BE2C (cell line): ENCODE measurements around the gene ADAM10.

Experiments used
- DNase-seq: peaks from one replicate; pipeline ENCODE4 v3.0.0-alpha.2; 2020
- H3K27me3 ChIP-seq: fragments of 250-450 bp; sonication (Bioruptor Pico); 2 replicates; pipeline ENCODE4 v1.5.1; 2020; ENCODE audit warnings: mild to moderate bottlenecking
- H3K36me3 ChIP-seq: fragments of 250-450 bp; sonication (Bioruptor Pico); 2 replicates; pipeline ENCODE4 v1.5.1; 2020; ENCODE audit warnings: mild to moderate bottlenecking
- H3K4me1 ChIP-seq: fragments of 250-450 bp; sonication (Bioruptor Pico); 2 replicates; pipeline ENCODE4 v1.5.1; 2020
- H3K4me3 ChIP-seq: 2 replicates; pipeline ENCODE4 v1.5.1; 2011; ENCODE audit warnings: low read depth, low read length
- H3K9me3 ChIP-seq: fragments of 250-450 bp; sonication (Bioruptor Pico); 2 replicates; pipeline ENCODE4 v1.5.1; 2020
- TF ChIP-seq, protein P1 (sequence below): IDR thresholded peaks from 2 replicates; pipeline ENCODE4 v1.5.1; 2012; ENCODE audit warnings: mild to moderate bottlenecking, low read depth, low read length

Gene ADAM10

DNA sequence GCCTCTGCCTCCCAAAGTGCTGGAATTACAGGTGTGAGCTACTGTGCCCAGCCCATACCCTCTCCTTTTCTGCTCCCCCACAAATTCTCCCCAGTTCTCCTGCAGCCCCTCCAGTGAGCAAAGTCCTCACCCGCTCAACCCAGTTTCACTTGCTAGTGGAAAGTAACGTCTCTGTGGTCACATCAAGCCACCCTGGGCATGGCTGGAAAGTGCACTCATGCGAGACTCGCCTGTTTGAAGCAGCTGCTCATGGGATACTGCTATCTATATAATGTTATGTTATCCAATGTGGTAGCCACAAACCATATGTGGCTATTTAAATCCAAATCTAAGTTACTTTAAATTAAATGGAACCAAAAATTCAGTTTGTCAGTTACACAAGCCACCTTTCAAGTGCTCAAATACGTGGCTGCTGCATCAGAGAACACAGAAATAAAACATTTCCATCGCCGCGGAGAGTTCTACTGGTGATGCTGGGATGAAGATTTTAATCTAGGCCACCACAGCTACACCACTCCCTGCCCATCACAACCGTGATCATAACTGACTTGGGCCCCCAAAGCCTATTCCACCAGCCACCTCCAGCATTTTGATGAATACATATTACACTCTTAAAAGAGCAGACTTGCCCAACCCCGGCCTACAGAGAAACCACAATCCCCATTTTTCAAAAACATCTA, 198.3 kb downstream of the ADAM10 start:
- TF ChIP-seq, protein P1, sequence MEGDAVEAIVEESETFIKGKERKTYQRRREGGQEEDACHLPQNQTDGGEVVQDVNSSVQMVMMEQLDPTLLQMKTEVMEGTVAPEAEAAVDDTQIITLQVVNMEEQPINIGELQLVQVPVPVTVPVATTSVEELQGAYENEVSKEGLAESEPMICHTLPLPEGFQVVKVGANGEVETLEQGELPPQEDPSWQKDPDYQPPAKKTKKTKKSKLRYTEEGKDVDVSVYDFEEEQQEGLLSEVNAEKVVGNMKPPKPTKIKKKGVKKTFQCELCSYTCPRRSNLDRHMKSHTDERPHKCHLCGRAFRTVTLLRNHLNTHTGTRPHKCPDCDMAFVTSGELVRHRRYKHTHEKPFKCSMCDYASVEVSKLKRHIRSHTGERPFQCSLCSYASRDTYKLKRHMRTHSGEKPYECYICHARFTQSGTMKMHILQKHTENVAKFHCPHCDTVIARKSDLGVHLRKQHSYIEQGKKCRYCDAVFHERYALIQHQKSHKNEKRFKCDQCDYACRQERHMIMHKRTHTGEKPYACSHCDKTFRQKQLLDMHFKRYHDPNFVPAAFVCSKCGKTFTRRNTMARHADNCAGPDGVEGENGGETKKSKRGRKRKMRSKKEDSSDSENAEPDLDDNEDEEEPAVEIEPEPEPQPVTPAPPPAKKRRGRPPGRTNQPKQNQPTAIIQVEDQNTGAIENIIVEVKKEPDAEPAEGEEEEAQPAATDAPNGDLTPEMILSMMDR: no peak
- no peak overlapping the region for H3K4me3 ChIP-seq
- no peaks in the 10 kb centered on the region for H3K9me3 ChIP-seq
- DNase-seq: peak; percentile 28
- peaks cover 10% of the 10 kb centered on the region for H3K4me1 ChIP-seq
- no peaks in the 10 kb centered on the region for H3K27me3 ChIP-seq
- H3K36me3 ChIP-seq: no peaks in the 10 kb centered on the region

DNA sequence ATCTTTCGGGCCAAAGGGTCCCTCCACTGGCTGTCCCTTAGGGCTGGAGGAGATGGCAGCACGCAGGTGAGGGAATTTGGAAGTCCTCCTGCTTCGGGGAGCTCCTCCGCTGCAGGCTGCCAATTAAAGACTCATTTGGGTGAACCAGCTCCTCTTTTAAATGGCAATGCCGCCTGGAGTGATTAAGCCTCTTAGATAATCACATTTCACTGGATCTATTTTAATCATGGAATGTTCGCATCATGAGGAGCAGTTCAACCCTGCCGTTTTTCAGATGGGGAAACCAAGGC, 199.8 kb downstream of the ADAM10 start:
- no peak for DNase-seq
- Histone ChIP-seq H3K4me3 (no peak overlapping the region), H3K4me1 (peaks cover 10% of the 10 kb centered on the region), H3K27me3 (no peaks in the 10 kb centered on the region), H3K36me3 (no peaks in the 10 kb centered on the region), H3K9me3 (no peaks in the 10 kb centered on the region)
- TF ChIP-seq, protein P1: no peak

DNA sequence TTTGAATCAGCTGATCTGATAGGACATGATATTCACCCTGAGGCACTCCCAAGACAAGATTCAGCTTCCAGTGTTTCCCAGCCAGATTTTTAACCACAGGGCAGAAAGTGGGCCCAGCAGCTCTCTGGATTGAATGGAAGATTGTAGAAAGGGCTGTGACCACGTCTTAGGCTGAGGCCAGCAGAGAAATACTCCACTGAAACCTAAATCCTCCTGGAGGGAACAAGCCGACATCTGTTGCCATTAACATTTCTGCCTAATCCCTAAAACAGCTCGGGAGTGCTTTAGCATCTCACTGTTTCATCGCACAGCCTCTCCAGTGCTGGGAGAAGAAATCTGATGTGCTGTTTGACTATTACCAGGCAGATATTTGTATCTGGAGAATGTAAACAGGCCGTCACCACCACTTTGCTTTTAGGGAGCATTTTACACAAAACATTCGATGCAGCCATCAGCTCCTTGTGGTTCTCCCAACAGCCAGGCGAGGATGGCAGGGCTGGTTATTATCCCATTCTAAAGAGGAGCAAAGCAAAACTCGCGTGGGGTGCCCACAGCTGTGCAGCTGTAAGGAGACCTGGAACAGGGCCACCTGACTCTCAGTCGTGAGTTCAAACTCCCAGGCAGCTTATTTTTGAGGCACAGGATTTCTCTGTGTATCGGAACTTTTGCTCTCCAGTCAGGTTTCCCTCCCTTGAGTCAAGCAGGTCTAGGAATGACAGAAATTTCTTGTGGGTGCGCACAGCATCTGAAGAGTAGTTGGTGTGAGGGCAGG, 200.3 kb downstream of the ADAM10 start:
- TF ChIP-seq, protein P1: no peak
- Histone ChIP-seq H3K4me3 (no peak overlapping the region), H3K27me3 (no peaks in the 10 kb centered on the region), H3K9me3 (no peaks in the 10 kb centered on the region), H3K4me1 (peaks cover 10% of the 10 kb centered on the region), H3K36me3 (no peaks in the 10 kb centered on the region)
- DNase-seq: no peak

DNA sequence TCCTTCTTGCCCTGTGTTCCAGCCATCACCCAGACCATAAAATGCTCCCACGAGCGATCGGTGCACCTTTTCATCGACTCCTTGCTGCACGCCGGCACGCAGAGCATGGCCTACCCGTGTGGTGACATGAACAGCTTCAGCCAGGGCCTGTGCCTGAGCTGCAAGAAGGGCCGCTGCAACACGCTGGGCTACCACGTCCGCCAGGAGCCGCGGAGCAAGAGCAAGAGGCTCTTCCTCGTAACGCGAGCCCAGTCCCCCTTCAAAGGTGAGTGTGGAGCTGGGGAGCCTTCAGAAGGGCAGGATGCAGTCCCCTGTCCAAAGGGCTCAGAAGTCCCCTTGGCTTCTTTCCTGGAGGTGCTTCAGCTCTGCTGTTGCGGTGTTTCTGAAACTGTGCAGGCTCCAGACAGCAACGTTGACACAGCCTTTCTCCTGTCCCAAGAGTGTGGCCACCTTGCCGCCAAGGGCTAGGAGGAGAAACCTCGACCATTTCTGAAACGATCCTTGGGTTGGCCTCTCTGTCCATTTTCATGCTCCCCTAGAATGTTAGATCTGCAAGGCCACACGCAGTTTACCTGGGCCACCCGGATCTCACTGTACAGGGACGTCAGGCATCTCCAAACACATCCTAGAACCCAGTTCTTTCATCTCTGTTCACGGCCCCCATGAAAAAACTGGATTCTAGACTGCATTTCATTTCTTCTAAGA, 201.0 kb downstream of the ADAM10 start:
- no peak overlapping the region for H3K4me3 ChIP-seq
- no peaks in the 10 kb centered on the region for H3K27me3 ChIP-seq
- peaks cover 10% of the 10 kb centered on the region for H3K4me1 ChIP-seq
- TF ChIP-seq, protein P1: no peak
- H3K36me3 ChIP-seq: no peaks in the 10 kb centered on the region
- no peaks in the 10 kb centered on the region for H3K9me3 ChIP-seq
- DNase-seq: no peak

DNA sequence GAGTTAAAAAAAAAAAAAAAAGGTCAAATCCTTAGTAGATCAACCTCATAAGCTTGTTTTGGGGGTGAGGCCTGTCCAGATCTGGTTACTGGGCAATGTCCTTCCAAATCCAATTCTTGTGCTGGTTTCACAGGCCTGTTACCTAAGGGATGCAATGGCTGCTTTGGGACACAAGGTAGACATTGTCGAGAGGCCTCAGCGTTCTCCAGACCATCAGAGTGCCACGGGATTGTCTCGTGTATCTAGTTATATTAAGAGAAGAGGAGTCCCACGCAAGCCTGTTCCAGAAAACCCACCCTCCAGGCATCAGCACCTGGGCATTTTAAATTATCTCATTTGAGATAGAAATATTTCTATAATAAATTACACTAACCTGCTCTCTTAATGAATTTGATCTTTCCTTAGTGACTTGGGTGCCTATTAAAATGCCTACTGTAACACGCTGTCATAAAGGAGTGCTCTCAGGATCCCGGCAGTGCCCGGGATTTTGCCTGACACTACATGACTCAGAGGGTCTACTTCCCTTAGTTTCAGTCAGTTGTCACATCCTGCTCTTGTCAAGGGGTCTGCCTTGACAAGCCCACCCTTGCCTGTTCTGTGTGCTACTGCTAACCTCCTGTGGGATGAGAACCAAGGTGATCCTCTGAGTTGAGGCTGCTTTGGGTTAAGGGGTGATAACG, 201.7 kb downstream of the ADAM10 start:
- Histone ChIP-seq H3K4me3 (no peak overlapping the region), H3K36me3 (no peaks in the 10 kb centered on the region), H3K9me3 (no peaks in the 10 kb centered on the region), H3K27me3 (no peaks in the 10 kb centered on the region), H3K4me1 (peaks cover 10% of the 10 kb centered on the region)
- no peak for DNase-seq
- TF ChIP-seq, protein P1: no peak
